Vagina (tissue), 2 donors: ENCODE data around the gene ZSWIM3.

Source experiments
- CTCF ChIP-seq, 3 experiments: fragments of 450-650 bp in 2 of 3; fragments of 200-600 bp in 1 of 3; sonication (generic) in 1 of 3; IDR thresholded peaks; one replicate each; pipeline ENCODE4 v1.5.1; 2017 to 2019; ENCODE audit warnings: antibody characterized with exemption in 3 of 3, mild to moderate bottlenecking in 2 of 3, moderate library complexity in 2 of 3
- POLR2A ChIP-seq, 2 donors: fragments of 450-650 bp; IDR thresholded peaks; one replicate each; pipeline ENCODE4 v1.6.1; 2017; ENCODE audit warnings: antibody characterized with exemption in 2 of 2, mild to moderate bottlenecking in 2 of 2, moderate library complexity in 2 of 2
- POLR2AphosphoS5 ChIP-seq, 2 donors: sonication (generic); formaldehyde crosslinking; IDR thresholded peaks; one replicate each; pipeline ENCODE4 v1.9.0; 2017; ENCODE audit warnings: antibody characterized with exemption in 2 of 2, mild to moderate bottlenecking in 2 of 2, low read depth in 1 of 2; ENCODE audit not compliant: insufficient read depth in 1 of 2

- no peak for TF ChIP-seq CTCF (IDR thresholded peaks at IDR 0.05)
- TF ChIP-seq POLR2AphosphoS5 (IDR thresholded peaks at IDR 0.05; ENCODE audit: insufficient read depth in 1 of 2, low read depth in 1 of 2): no peak
- TF ChIP-seq POLR2A (IDR thresholded peaks at IDR 0.05): no peak
Observed at GRCh38 chr20:45896641-45897161, 39.3 kb downstream of the ZSWIM3 start.
